Hematopoietic multipotent progenitor cell (in vitro differentiated cells): ENCODE results near the gene ATAD3A. TPM values are rescaled to one million over a fixed set of nuclear protein-coding genes. Genes with fewer than 3 reads are reported as not detected.

Experiments used
- DNase-seq, 3 donors: peaks; one replicate each; pipeline ENCODE4 v3.0.0-alpha.2; 2011 to 2015; ENCODE audit warnings: low read depth in 2 of 3, low spot score in 2 of 3
- total RNA-seq: library from RNA; depleted of rRNA; stranded (reverse); fragments of >200 nt; gene quantifications from one replicate; pipeline ENCODE4 v1.2.3, GENCODE V29; 2012

ATAD3A gene
- total RNA-seq, 1 donor, result 28.8 TPM

- no peak for DNase-seq
These were observed 25.8 kb downstream of the ATAD3A start for GRCh38 chr1:1537626-1538250.

- no peak for DNase-seq
These were observed 26.4 kb downstream of the ATAD3A start for GRCh38 chr1:1538334-1538733.

GRCh38 chr1:1538989-1539309, 27.0 kb downstream of the ATAD3A start:
- no peak for DNase-seq

GRCh38 chr1:1539310-1540089, 27.5 kb downstream of the ATAD3A start:
- DNase-seq, result no peak

- DNase-seq, result peak in 2 of 3 donors; percentile 53 to 61
These were observed 28.3 kb downstream of the ATAD3A start, which contains the start of gene TMEM240 for GRCh38 chr1:1540090-1540817. Gene TMEM240 (minus strand): TSS chr1:1540624. CDS start chr1:1540346, 278 bp downstream.

- DNase-seq, result no peak
These were observed 29.1 kb downstream of the ATAD3A start for GRCh38 chr1:1540818-1541628.

GRCh38 chr1:1541956-1542765, 30.2 kb downstream of the ATAD3A start:
- DNase-seq, result no peak

- DNase-seq, result no peak
These were observed 31.1 kb downstream of the ATAD3A start for GRCh38 chr1:1542766-1543705.

- DNase-seq, result no peak
These were observed 31.7 kb downstream of the ATAD3A start for GRCh38 chr1:1543706-1544099.

- DNase-seq, result no peak
These were observed 32.6 kb downstream of the ATAD3A start for GRCh38 chr1:1544544-1544943.

GRCh38 chr1:1545946-1546737, 34.2 kb downstream of the ATAD3A start:
- no peak for DNase-seq

GRCh38 chr1:1547011-1547410, 35.0 kb downstream of the ATAD3A start:
- no peak for DNase-seq

- DNase-seq, result no peak
These were observed 35.5 kb downstream of the ATAD3A start for GRCh38 chr1:1547476-1547875.

GRCh38 chr1:1548591-1548990, 36.6 kb downstream of the ATAD3A start:
- DNase-seq, result no peak

- no peak for DNase-seq
These were observed 38.1 kb downstream of the ATAD3A start for GRCh38 chr1:1550087-1550486.

GRCh38 chr1:1550591-1551432, 38.9 kb downstream of the ATAD3A start:
- DNase-seq, result peak in 1 of 3 donors; percentile 37
